IMR-90 (cell line): ENCODE data around the gene CHD2. TPM values are rescaled to one million over a fixed set of nuclear protein-coding genes. Genes with fewer than 3 reads are reported as not detected.

Experiments used
- ATAC-seq: fragments of 200-7000 bp; cut with Tn5 transposase; 2 replicates; pipeline ENCODE4 v1.9.1; 2020; ENCODE audit warnings: low read depth, mild to moderate bottlenecking, moderate library complexity
- BruUV-seq: library from RNA; stranded (reverse); fragments of 400-500 nt; replicated peaks from 2 replicates; lab custom pipeline; 2021; lab: Mats Ljungman, UMichigan
- CTCF ChIA-PET: fragments of 300-600 bp; formaldehyde crosslinking; extraction: SDS; loops from one replicate; lab custom pipeline; 2021; ENCODE audit warnings: antibody characterized with exemption; lab: Yijun Ruan, JAX
- POLR2A ChIA-PET: fragments of 300-600 bp; sonication (Branson Sonifier 250); formaldehyde crosslinking; loops from one replicate; lab custom pipeline; 2022; ENCODE audit warnings: antibody characterized with exemption; ENCODE audit not compliant: unreplicated experiment; lab: Charles Lee
- DNase-seq: peaks from one replicate; pipeline ENCODE4 v3.0.0; 2013
- H2AFZ ChIP-seq: replicated peaks from 2 replicates; pipeline ENCODE3; 2013; ENCODE audit warnings: low read length, mild to moderate bottlenecking; ENCODE audit not compliant: poor library complexity
- H2AK5ac ChIP-seq: 2 replicates; pipeline ENCODE4 v1.6.1; 2013; ENCODE audit warnings: low read depth, low read length, inconsistent platforms
- H2AK9ac ChIP-seq: replicated peaks from 2 replicates; pipeline ENCODE3; 2013; ENCODE audit warnings: mild to moderate bottlenecking, low read depth, low read length, moderate library complexity; ENCODE audit not compliant: poor library complexity
- H2BK120ac ChIP-seq: 2 replicates; pipeline ENCODE4 v1.6.1; 2013; ENCODE audit warnings: low read depth, low read length, inconsistent platforms
- H2BK15ac ChIP-seq: 3 replicates; pipeline ENCODE4 v1.6.1; 2013; ENCODE audit warnings: low read depth, low read length, inconsistent platforms
- H2BK20ac ChIP-seq: 2 replicates; pipeline ENCODE4 v1.6.1; 2013; ENCODE audit warnings: low read depth, mild to moderate bottlenecking, inconsistent platforms, low read length, moderate library complexity
- H2BK5ac ChIP-seq: 2 replicates; pipeline ENCODE4 v1.6.1; 2013; ENCODE audit warnings: mild to moderate bottlenecking, low read depth, low read length, inconsistent platforms; ENCODE audit not compliant: poor library complexity, severe bottlenecking
- H3K14ac ChIP-seq: replicated peaks from 2 replicates; pipeline ENCODE4 v1.6.1; 2013; ENCODE audit warnings: low read depth, low read length, inconsistent platforms
- H3K18ac ChIP-seq: 2 replicates; pipeline ENCODE4 v1.6.1; 2013; ENCODE audit warnings: low read depth, low read length, control low read depth
- H3K23ac ChIP-seq: 2 replicates; pipeline ENCODE4 v1.6.1; 2013; ENCODE audit warnings: low read depth, low read length, inconsistent platforms
- H3K27ac ChIP-seq: 2 replicates; pipeline ENCODE4 v1.5.1; 2013; ENCODE audit warnings: mild to moderate bottlenecking, control low read depth, low read length; ENCODE audit not compliant: insufficient read depth
- H3K27me3 ChIP-seq: 2 replicates; pipeline ENCODE4 v1.6.1; 2013; ENCODE audit warnings: low read length; ENCODE audit not compliant: control insufficient read depth, insufficient read depth
- H3K36me3 ChIP-seq: 2 replicates; pipeline ENCODE4 v1.6.1; 2013; ENCODE audit warnings: low read length, mixed read lengths; ENCODE audit not compliant: control insufficient read depth, insufficient read depth
- H3K4ac ChIP-seq: 2 replicates; pipeline ENCODE4 v1.6.1; 2013; ENCODE audit warnings: low read depth, low read length, inconsistent platforms
- H3K4me1 ChIP-seq: 2 replicates; pipeline ENCODE4 v1.6.1; 2013; ENCODE audit warnings: low read length, mixed read lengths; ENCODE audit not compliant: control insufficient read depth, insufficient read depth
- H3K4me2 ChIP-seq: 2 replicates; pipeline ENCODE4 v1.6.1; 2013; ENCODE audit warnings: low read depth, mild to moderate bottlenecking, control low read depth, low read length, moderate library complexity
- H3K4me3 ChIP-seq: 2 replicates; pipeline ENCODE4 v1.5.1; 2013; ENCODE audit warnings: low read depth, mild to moderate bottlenecking, control low read depth, low read length, moderate library complexity; ENCODE audit not compliant: insufficient read depth
- H3K56ac ChIP-seq: 2 replicates; pipeline ENCODE4 v1.6.1; 2013; ENCODE audit warnings: low read length, inconsistent platforms; ENCODE audit not compliant: insufficient read depth; ENCODE audit errors: extremely low read depth
- H3K79me1 ChIP-seq, 2 experiments: 2 replicates each; pipeline ENCODE4 v1.6.1; 2013; ENCODE audit warnings: low read length in 2 of 2, inconsistent platforms in 1 of 2, low read depth in 1 of 2
- H3K9ac ChIP-seq: 2 replicates; pipeline ENCODE4 v1.6.1; 2013; ENCODE audit warnings: low read depth, low read length, control low read depth
- H3K9me1 ChIP-seq: 2 replicates; pipeline ENCODE4 v1.6.1; 2013; ENCODE audit warnings: low read length, inconsistent platforms; ENCODE audit not compliant: insufficient read depth
- H3K9me3 ChIP-seq: 2 replicates; pipeline ENCODE4 v1.6.1; 2013; ENCODE audit warnings: low read length; ENCODE audit not compliant: control insufficient read depth, insufficient read depth
- H4K20me1 ChIP-seq: 2 replicates; pipeline ENCODE4 v1.6.1; 2013; ENCODE audit warnings: low read length, inconsistent platforms; ENCODE audit not compliant: insufficient read depth
- H4K5ac ChIP-seq: 2 replicates; pipeline ENCODE4 v1.6.1; 2013; ENCODE audit warnings: mild to moderate bottlenecking, low read depth, low read length, control low read depth
- H4K8ac ChIP-seq, 2 experiments: 2 replicates each; pipeline ENCODE4 v1.6.1; 2013; ENCODE audit warnings: low read depth in 2 of 2, low read length in 2 of 2, control low read depth in 1 of 2, inconsistent platforms in 1 of 2
- H4K91ac ChIP-seq: 2 replicates; pipeline ENCODE4 v1.6.1; 2013; ENCODE audit warnings: low read depth, low read length, inconsistent platforms; ENCODE audit not compliant: insufficient read depth
- BHLHE40 ChIP-seq: fragments of 150-350 bp; IDR thresholded peaks from 2 replicates; pipeline ENCODE4 v1.6.1; 2016; ENCODE audit warnings: mild to moderate bottlenecking, low read depth, low read length
- CEBPB ChIP-seq: IDR thresholded peaks from 2 replicates; pipeline ENCODE4 v1.6.1; 2012; ENCODE audit warnings: low read depth, low read length, improper control_type of control experiment
- CHD1 ChIP-seq: IDR thresholded peaks from 2 replicates; pipeline ENCODE4 v1.6.1; 2012; ENCODE audit warnings: low read depth, low read length, improper control_type of control experiment
- CTCF ChIP-seq: conservative IDR thresholded peaks from 2 replicates; pipeline ENCODE4 v1.5.1; 2012; ENCODE audit warnings: mild to moderate bottlenecking, low read depth, low read length, improper control_type of control experiment
- ELK1 ChIP-seq: fragments of 150-350 bp; IDR thresholded peaks from 2 replicates; pipeline ENCODE4 v1.6.1; 2016; ENCODE audit warnings: low read depth, mild to moderate bottlenecking, low read length, moderate library complexity, borderline replicate concordance
- FOS ChIP-seq: fragments of 150-350 bp; IDR thresholded peaks from 2 replicates; pipeline ENCODE4 v1.6.1; 2016; ENCODE audit warnings: low read depth, low read length
- MAFK ChIP-seq: IDR thresholded peaks from 2 replicates; pipeline ENCODE4 v1.6.1; 2012; ENCODE audit warnings: low read depth, low read length, improper control_type of control experiment
- MAZ ChIP-seq: IDR thresholded peaks from 2 replicates; pipeline ENCODE4 v1.6.1; 2012; ENCODE audit warnings: low read depth, mild to moderate bottlenecking, low read length, improper control_type of control experiment, moderate library complexity, borderline replicate concordance
- MXI1 ChIP-seq: IDR thresholded peaks from 2 replicates; pipeline ENCODE4 v1.6.1; 2012; ENCODE audit warnings: low read depth, mild to moderate bottlenecking, low read length, moderate library complexity, borderline replicate concordance
- NFE2L2 ChIP-seq: fragments of 150-350 bp; IDR thresholded peaks from 2 replicates; pipeline ENCODE4 v1.6.1; 2016; ENCODE audit warnings: low read depth, mild to moderate bottlenecking, low read length
- POLR2A ChIP-seq: IDR thresholded peaks from 2 replicates; pipeline ENCODE4 v1.6.1; 2012; ENCODE audit warnings: mild to moderate bottlenecking, low read depth, low read length
- RAD21 ChIP-seq: IDR thresholded peaks from 2 replicates; pipeline ENCODE4 v1.6.1; 2012; ENCODE audit warnings: low read length, improper control_type of control experiment
- RFX5 ChIP-seq: IDR thresholded peaks from 2 replicates; pipeline ENCODE4 v1.8.0; 2012; ENCODE audit warnings: low read depth, mild to moderate bottlenecking, low read length, moderate library complexity
- SMC3 ChIP-seq: fragments of 150-350 bp; IDR thresholded peaks from 2 replicates; pipeline ENCODE4 v1.6.1; 2016; ENCODE audit warnings: low read depth, mild to moderate bottlenecking, antibody characterized with exemption, low read length, moderate library complexity
- USF2 ChIP-seq: fragments of 150-350 bp; IDR thresholded peaks from 2 replicates; pipeline ENCODE4 v1.6.1; 2017; ENCODE audit warnings: mild to moderate bottlenecking, antibody characterized with exemption, low read length, low read depth
- WGBS, 2 experiments: methylation state at CpG; one replicate each; pipeline versions ENCODE4 v1.1.5 to v1.1.7; 2013; ENCODE audit warnings: missing lambda C conversion rate in 2 of 2; ENCODE audit not compliant: insufficient read length in 1 of 2; ENCODE audit errors: extremely low coverage in 2 of 2; 5-methylcytosine and 5-hydroxymethylcytosine counted together
- dilution Hi-C: fragments of 300-500 bp; cut with HindIII; formaldehyde crosslinking; loops from one replicate; pipeline ENCODE4 v1.14.3; 2018; ENCODE audit warnings: low sequenced_read_pairs; ENCODE audit not compliant: unreplicated experiment
- in situ Hi-C: fragments of 300-500 bp; cut with MboI; formaldehyde crosslinking; loops from 3 replicates; pipeline ENCODE4 v1.14.3; 2019; ENCODE audit warnings: low sequenced_read_pairs, inconsistent platforms, mixed read lengths
- intact Hi-C: fragments of 100-400 bp; cut with micrococcal nuclease; formaldehyde crosslinking; loops from 2 replicates; pipeline ENCODE4 v1.10.0; 2022
- polyA plus RNA-seq, 3 experiments: library from polyadenylated mRNA; depleted of rRNA; stranded (reverse); fragments of >200 nt; gene quantifications; 2 replicates each; pipeline ENCODE4 v1.2.3, GENCODE V29; 2012; ENCODE audit warnings: low replicate concordance in 1 of 3
- total RNA-seq: library from RNA; depleted of rRNA; stranded (reverse); fragments of >200 nt; gene quantifications from 2 replicates; pipeline ENCODE4 v1.2.3, GENCODE V29; 2012

The CHD2 gene
- total and polyA plus RNA-seq, 2 of the 4 experiments (the other 2 are of a cell fraction) = 44.9 to 64.7 TPM

GRCh38 chr15:93060336-93061248 lies 160.5 kb downstream of the CHD2 start:
- in situ Hi-C loops (no loop called here), dilution Hi-C loops (no loop called here), intact Hi-C loops (no loop called here)
- peaks cover 1% of the 10 kb centered on the region; the same call in 1 of the 2 replicates for H3K4me1 ChIP-seq
- H4K5ac ChIP-seq = no peak overlapping the region
- BruUV-seq = no TSS peak
- no peak overlapping the region for H2BK20ac ChIP-seq
- H2BK5ac ChIP-seq = no peak overlapping the region
- no peak overlapping the region for H4K91ac ChIP-seq
- no peak overlapping the region for H3K18ac ChIP-seq
- H3K9me3 ChIP-seq = no peaks in the 10 kb centered on the region
- no peaks in the 10 kb centered on the region for H3K9me1 ChIP-seq
- no peak overlapping the region for H3K4me2 ChIP-seq
- H3K4ac ChIP-seq = no peak overlapping the region
- no peaks in the 10 kb centered on the region for H3K79me1 ChIP-seq
- ChIA-PET CTCF (interaction anchor here (1.5 kb wide), 1 partner anchor 27 kb away, joined by 3 read pairs; no protein-coding TSS in a partner anchor), POLR2A (no interaction called here)
- no peak overlapping the region for H3K27ac ChIP-seq
- H3K27me3 ChIP-seq = peaks cover 14% of the 10 kb centered on the region
- no peak overlapping the region for H2BK120ac ChIP-seq
- no peak overlapping the region for H4K8ac ChIP-seq
- H3K4me3 ChIP-seq = no peak overlapping the region
- WGBS, 2 experiments = 67% methylated on average over 9 of the region's 19 CpGs; no CpG with 5 or more reads in 1 of the 2 experiments
- no peak overlapping the region for H2AK9ac ChIP-seq
- H4K20me1 ChIP-seq = no peaks in the 10 kb centered on the region
- DNase-seq (no peak), ATAC-seq (no peak)
- H3K56ac ChIP-seq = no peak overlapping the region
- H3K9ac ChIP-seq = no peak overlapping the region
- H3K23ac ChIP-seq = no peak overlapping the region
- no peak overlapping the region for H3K14ac ChIP-seq
- H2AK5ac ChIP-seq = no peak overlapping the region
- no peak overlapping the region for H2AFZ ChIP-seq
- no peak overlapping the region for H2BK15ac ChIP-seq
- H3K36me3 ChIP-seq = no peaks in the 10 kb centered on the region
- no peak for TF ChIP-seq MAZ
- no peak for TF ChIP-seq CHD1
- no peak for TF ChIP-seq USF2
- TF ChIP-seq POLR2A = no peak
- no peak for TF ChIP-seq RFX5
- TF ChIP-seq RAD21 = no peak
- no peak for TF ChIP-seq SMC3
- TF ChIP-seq MAFK = no peak
- TF ChIP-seq MXI1 = no peak
- TF ChIP-seq BHLHE40 = no peak
- TF ChIP-seq CEBPB = no peak
- TF ChIP-seq ELK1 = no peak
- TF ChIP-seq NFE2L2 = no peak
- no peak for TF ChIP-seq FOS
- no peak for TF ChIP-seq CTCF
